Measurements from ENCODE around the gene PPFIA1. TPM values are rescaled to one million over a fixed set of nuclear protein-coding genes. Genes with fewer than 3 reads are reported as not detected.

Gene PPFIA1
- total RNA-seq, 1 experiment from 2014 or later: 63.4 TPM

DNA sequence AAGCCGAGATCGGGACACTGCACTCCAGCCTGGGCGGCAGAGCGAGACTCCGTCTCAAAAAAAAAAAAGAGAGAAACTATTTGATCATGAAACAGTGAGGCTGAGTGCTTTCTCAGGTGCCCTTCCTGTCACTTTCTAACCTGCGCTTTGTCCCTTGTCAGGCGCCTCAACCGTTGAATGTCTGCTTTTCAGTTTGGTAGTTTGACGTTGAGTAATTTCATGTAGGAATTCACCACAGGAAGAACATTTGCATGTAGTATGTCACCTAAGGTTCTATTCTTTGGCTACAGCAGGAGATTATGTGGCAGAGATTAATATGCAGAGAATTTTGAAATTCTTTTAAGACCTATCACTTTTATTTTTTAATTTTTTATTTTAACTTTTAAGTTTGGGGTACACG lies 57.2 kb downstream of the PPFIA1 start:
- Histone ChIP-seq H4K8ac (replicated peaks; ENCODE audit: insufficient read length, low read depth, low read length) (no peak overlapping the region), H3K4me2 (ENCODE audit: insufficient read depth, insufficient read length, low read length) (no peak overlapping the region), H2BK120ac (ENCODE audit: low read depth, low read length, poor library complexity, severe bottlenecking) (no peak overlapping the region), H3K23ac (ENCODE audit: insufficient read length, low read depth, low read length) (no peak overlapping the region), H3K27me3 (ENCODE audit: insufficient read depth, low read length) (no peaks in the 10 kb centered on the region), H3K56ac (ENCODE audit: insufficient read length, low read depth, low read length) (no peak overlapping the region), H3K4me1 (ENCODE audit: insufficient read depth, low read length) (no peaks in the 10 kb centered on the region), H2AFZ (ENCODE audit: low read length) (no peak overlapping the region), H3K23me2 (ENCODE audit: insufficient read length, low read depth, low read length, poor library complexity, severe bottlenecking) (no peaks in the 10 kb centered on the region), H2BK12ac (ENCODE audit: insufficient read length, low read depth, low read length) (no peak overlapping the region), H2BK5ac (ENCODE audit: insufficient read length, low read length) (no peak overlapping the region), H3K79me2 (ENCODE audit: insufficient read depth, low read length) (no peaks in the 10 kb centered on the region), H3K14ac (ENCODE audit: insufficient read depth, low read length) (no peak overlapping the region), H3K9me3 (ENCODE audit: control insufficient read depth, low read depth, low read length) (no peaks in the 10 kb centered on the region), H4K5ac (ENCODE audit: insufficient read length, low read depth, low read length) (no peak overlapping the region), H2AK5ac (ENCODE audit: insufficient read length, low read length) (no peak overlapping the region), H3K18ac (ENCODE audit: insufficient read length, low read depth, low read length) (no peak overlapping the region), H3K79me1 (ENCODE audit: insufficient read depth, low read depth, low read length, poor library complexity, severe bottlenecking) (peaks cover 4% of the 10 kb centered on the region), H2BK15ac (ENCODE audit: low read depth, low read length) (no peak overlapping the region), H3T11ph (ENCODE audit: low read length) (no peak overlapping the region), H3K9ac (ENCODE audit: extremely low read depth, insufficient read length, low read length) (no peak overlapping the region), H4K91ac (ENCODE audit: insufficient read length, low read depth, low read length) (no peak overlapping the region), H4K20me1 (ENCODE audit: control insufficient read depth, insufficient read depth, insufficient read length) (no peaks in the 10 kb centered on the region), H3K27ac (ENCODE audit: insufficient read length, low read depth, low read length) (no peak overlapping the region), H2BK20ac (ENCODE audit: low read depth, low read length, poor library complexity, severe bottlenecking) (no peak overlapping the region), H3K4ac (ENCODE audit: low read depth, low read length) (no peak overlapping the region)
- Mint-ChIP-seq H3K4me1 (peaks cover 2 to 5% of the 10 kb centered on the region in 2 experiments), H3K27me3 (ENCODE audit: low read depth) (no peaks in the 10 kb centered on the region), H3K36me3 (ENCODE audit: insufficient read depth in 1 of 3, low read depth in 3 of 3) (peaks cover 47 to 78% (median 71%) of the 10 kb centered on the region in 3 experiments), H3K4me3 (no peak overlapping the region), H3K27ac (peak overlapping the region in 1 of 3 experiments; percentile 78; a peak in 1 of 7 replicates), H3K9me3 (no peaks in the 10 kb centered on the region)
- TF ChIP-seq CTCF (conservative IDR thresholded peaks at IDR 0.05): no peak
- WGBS (ENCODE audit: extremely low coverage, insufficient read length, low lambda C conversion rate): no CpG with 5 or more reads among the region's 10 CpGs
- DNase-seq: no peak

All from H9 (cell line).